ENCODE measurements around the gene CLSTN1. TPM values are rescaled to one million over a fixed set of nuclear protein-coding genes. Genes with fewer than 3 reads are reported as not detected.
"Not testable (repeated sequence)": the region's sequence is repeated elsewhere in the genome, so short reads cannot be mapped to it uniquely, and the experiment has no call there.

CLSTN1 gene
- total and polyA plus RNA-seq, 10 of the 15 experiments (the other 5 are each of a cell fraction or from before 2014, with no cell fraction given), result 2.7 to 64.4 (median 23.2) TPM

GRCh38 chr1:9789700-9790099 is 34.1 kb downstream of the CLSTN1 start:
- H3K4me3 ChIP-seq; FAIRE-seq; H3K27ac ChIP-seq (ENCODE audit: control insufficient read depth, insufficient read depth); H3K9ac ChIP-seq (ENCODE audit: control insufficient read depth, insufficient read depth, low read length); H3K36me3 ChIP-seq (ENCODE audit: control insufficient read depth in 2 of 2, insufficient read depth in 2 of 2, low read length in 1 of 2); H4K20me1 ChIP-seq (ENCODE audit: control insufficient read depth, insufficient read depth); H2AFZ ChIP-seq (ENCODE audit: control insufficient read depth, low read depth, low read length); POLR2A ChIA-PET; ATAC-seq; H3K4me2 ChIP-seq (ENCODE audit: control insufficient read depth, insufficient read depth); H3K27me3 ChIP-seq (replicated peaks in 1 of 2; ENCODE audit: control insufficient read depth in 2 of 2, insufficient read depth in 2 of 2, low read length in 1 of 2); H3K9me3 ChIP-seq (replicated peaks; ENCODE audit: control insufficient read depth, insufficient read depth, low read length); DNase-seq (ENCODE audit: low read depth, low spot score); BruUV-seq (replicated peaks): not testable (repeated sequence)
- in situ Hi-C loops (cut with MboI) (loop anchor here (5.0 kb wide), 1 partner anchor 78 kb away; no protein-coding TSS in a partner anchor), intact Hi-C loops (cut with micrococcal nuclease; ENCODE audit: unreplicated experiment) (loop anchor here (10.0 kb wide), 1 partner anchor 245 kb away; the partner anchor contains the start of gene UBE4B)
- ChIA-PET SMC1A (ENCODE audit: uncharacterized antibody, unreplicated experiment) (interaction anchor here (12.4 kb wide), 1 partner anchor 78 kb away, joined by 428 read pairs; no protein-coding TSS in a partner anchor), RAD21 (ENCODE audit: unreplicated experiment) (interaction anchor here (0.6 kb wide), 1 partner anchor 120 kb away, joined by 5 read pairs; no protein-coding TSS in a partner anchor), CTCF (interaction anchor here (0.9 kb wide), 1 partner anchor 13 kb away, joined by 4 read pairs; no protein-coding TSS in a partner anchor)
- 60% methylated on average over 4 of the region's 4 CpGs for WGBS (ENCODE audit: insufficient coverage, insufficient replicate concordance, low lambda C conversion rate, missing lambda C conversion rate)
- peaks cover 26% of the 10 kb centered on the region for H3K4me1 ChIP-seq (ENCODE audit: control insufficient read depth, insufficient read depth, low read length)
- H3K79me2 ChIP-seq (ENCODE audit: control insufficient read depth, insufficient read depth, low read length), result peaks cover 40% of the 10 kb centered on the region
- TF ChIP-seq JUNB (IDR thresholded peaks at IDR 0.05), result 0 out of 2 replicates have a peak, but pooled peaks have one; percentile 5

- WGBS (ENCODE audit: insufficient coverage, insufficient replicate concordance, low lambda C conversion rate, missing lambda C conversion rate), result under 1% methylated on average over 8 of the region's 8 CpGs
- intact Hi-C loops (cut with micrococcal nuclease; ENCODE audit: unreplicated experiment), result loop anchor here (2.0 to 10.0 kb wide), 2 partner anchors 35 to 247 kb away; partner anchors contain the start of genes CLSTN1 and UBE4B
- Histone ChIP-seq H3K9me3 (replicated peaks; ENCODE audit: control insufficient read depth, insufficient read depth, low read length) (no peaks in the 10 kb centered on the region; the same call in 1 of the 3 replicates), H3K36me3 (ENCODE audit: control insufficient read depth in 2 of 2, insufficient read depth in 2 of 2, low read length in 1 of 2) (no peaks in the 10 kb centered on the region), H3K27me3 (replicated peaks in 1 of 2; ENCODE audit: control insufficient read depth in 2 of 2, insufficient read depth in 2 of 2, low read length in 1 of 2) (no peaks in the 10 kb centered on the region), H2AFZ (ENCODE audit: control insufficient read depth, low read depth, low read length) (peak overlapping the region; percentile 62), H3K79me2 (ENCODE audit: control insufficient read depth, insufficient read depth, low read length) (peaks cover 36% of the 10 kb centered on the region), H4K20me1 (ENCODE audit: control insufficient read depth, insufficient read depth) (no peaks in the 10 kb centered on the region), H3K4me1 (ENCODE audit: control insufficient read depth, insufficient read depth, low read length) (peaks cover 41% of the 10 kb centered on the region), H3K27ac (ENCODE audit: control insufficient read depth, insufficient read depth) (peak overlapping the region; percentile 85), H3K9ac (ENCODE audit: control insufficient read depth, insufficient read depth, low read length) (peak overlapping the region; percentile 43), H3K4me2 (ENCODE audit: control insufficient read depth, insufficient read depth) (peak overlapping the region; percentile 73), H3K4me3 (peak overlapping the region; percentile 56; the same call in 1 of the 2 replicates)
- DNase-seq (ENCODE audit: low read depth, low spot score) (peak; percentile 70), FAIRE-seq (peak; percentile 92), ATAC-seq (peak; percentile 96)
- in situ Hi-C loops (cut with MboI), result loop anchor here (5.0 kb wide), 1 partner anchor 80 kb away; no protein-coding TSS in a partner anchor
- ChIA-PET RAD21 (ENCODE audit: unreplicated experiment) (interaction anchor here (0.8 to 5.3 kb wide), 5 partner anchors 76 to 172 kb away, joined by 4 to 174 read pairs (median 6); no protein-coding TSS in a partner anchor), POLR2A (interaction anchor here (0.6 to 2.0 kb wide), 2 partner anchors 74 to 76 kb away, joined by 4 to 9 read pairs; no protein-coding TSS in a partner anchor), CTCF (interaction anchor here (1.3 to 11.8 kb wide), 5 partner anchors 12 to 207 kb away, joined by 3 to 562 read pairs (median 40); no protein-coding TSS in a partner anchor), SMC1A (ENCODE audit: uncharacterized antibody, unreplicated experiment) (interaction anchor here (0.7 to 12.4 kb wide), 9 partner anchors 10 to 159 kb away, joined by 3 to 428 read pairs (median 3); partner anchors contain the start of genes LZIC and NMNAT1)
- BruUV-seq (replicated peaks), result no TSS peak
- TF ChIP-seq ELK1 (IDR thresholded peaks at IDR 0.05; ENCODE audit: low read depth, low read length), result no peak
- TF ChIP-seq, protein P1, sequence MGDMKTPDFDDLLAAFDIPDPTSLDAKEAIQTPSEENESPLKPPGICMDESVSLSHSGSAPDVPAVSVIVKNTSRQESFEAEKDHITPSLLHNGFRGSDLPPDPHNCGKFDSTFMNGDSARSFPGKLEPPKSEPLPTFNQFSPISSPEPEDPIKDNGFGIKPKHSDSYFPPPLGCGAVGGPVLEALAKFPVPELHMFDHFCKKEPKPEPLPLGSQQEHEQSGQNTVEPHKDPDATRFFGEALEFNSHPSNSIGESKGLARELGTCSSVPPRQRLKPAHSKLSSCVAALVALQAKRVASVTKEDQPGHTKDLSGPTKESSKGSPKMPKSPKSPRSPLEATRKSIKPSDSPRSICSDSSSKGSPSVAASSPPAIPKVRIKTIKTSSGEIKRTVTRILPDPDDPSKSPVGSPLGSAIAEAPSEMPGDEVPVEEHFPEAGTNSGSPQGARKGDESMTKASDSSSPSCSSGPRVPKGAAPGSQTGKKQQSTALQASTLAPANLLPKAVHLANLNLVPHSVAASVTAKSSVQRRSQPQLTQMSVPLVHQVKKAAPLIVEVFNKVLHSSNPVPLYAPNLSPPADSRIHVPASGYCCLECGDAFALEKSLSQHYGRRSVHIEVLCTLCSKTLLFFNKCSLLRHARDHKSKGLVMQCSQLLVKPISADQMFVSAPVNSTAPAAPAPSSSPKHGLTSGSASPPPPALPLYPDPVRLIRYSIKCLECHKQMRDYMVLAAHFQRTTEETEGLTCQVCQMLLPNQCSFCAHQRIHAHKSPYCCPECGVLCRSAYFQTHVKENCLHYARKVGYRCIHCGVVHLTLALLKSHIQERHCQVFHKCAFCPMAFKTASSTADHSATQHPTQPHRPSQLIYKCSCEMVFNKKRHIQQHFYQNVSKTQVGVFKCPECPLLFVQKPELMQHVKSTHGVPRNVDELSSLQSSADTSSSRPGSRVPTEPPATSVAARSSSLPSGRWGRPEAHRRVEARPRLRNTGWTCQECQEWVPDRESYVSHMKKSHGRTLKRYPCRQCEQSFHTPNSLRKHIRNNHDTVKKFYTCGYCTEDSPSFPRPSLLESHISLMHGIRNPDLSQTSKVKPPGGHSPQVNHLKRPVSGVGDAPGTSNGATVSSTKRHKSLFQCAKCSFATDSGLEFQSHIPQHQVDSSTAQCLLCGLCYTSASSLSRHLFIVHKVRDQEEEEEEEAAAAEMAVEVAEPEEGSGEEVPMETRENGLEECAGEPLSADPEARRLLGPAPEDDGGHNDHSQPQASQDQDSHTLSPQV (IDR thresholded peaks at IDR 0.05), result no peak
- no peak for TF ChIP-seq POLR2AphosphoS5 (IDR thresholded peaks at IDR 0.05; ENCODE audit: low read length)
- no peak for TF ChIP-seq LARP7 (IDR thresholded peaks at IDR 0.05)
- no peak for TF ChIP-seq SIN3A (IDR thresholded peaks at IDR 0.05; ENCODE audit: low read depth, low read length)
- peak; percentile 53 for TF ChIP-seq JUNB (IDR thresholded peaks at IDR 0.05)
- TF ChIP-seq SIX5 (IDR thresholded peaks at IDR 0.05; ENCODE audit: low read depth, low read length, severe bottlenecking), result peak; percentile 14
- 0 out of 2 replicates have a peak, but pooled peaks have one; percentile 14 for TF ChIP-seq CBFB (IDR thresholded peaks at IDR 0.05; ENCODE audit: low read depth)
- TF ChIP-seq NFIC (IDR thresholded peaks at IDR 0.05; ENCODE audit: low read depth, low read length), result peak; percentile 45; the same call in 1 of the 2 replicates
- 0 out of 3 replicates have a peak, but pooled peaks of 1 of the 2 experiments have one; percentile 13 for TF ChIP-seq EGR1 (IDR thresholded peaks at IDR 0.05; ENCODE audit: borderline replicate concordance in 1 of 2, low read depth in 2 of 2, low read length in 2 of 2)
Measured at GRCh38 chr1:9787702-9788101, 36.1 kb downstream of the CLSTN1 start.
